Tibial nerve (tissue), 4 donors: ENCODE results near the gene TBL1XR1. TPM values are rescaled to one million over a fixed set of nuclear protein-coding genes. Genes with fewer than 3 reads are reported as not detected.

ENCODE experiments used
- DNase-seq, 2 donors: peaks; one replicate each; pipeline ENCODE4 v3.0.0-alpha.2; 2019; ENCODE audit warnings: low spot score in 2 of 2
- H3K27ac ChIP-seq, 4 donors: fragments of 200-600 bp; sonication (generic) in 3 of 4; one replicate each; pipeline ENCODE4 v1.5.1; 2017 to 2019; ENCODE audit warnings: mild to moderate bottlenecking in 1 of 4
- H3K27me3 ChIP-seq, 2 donors: fragments of 200-600 bp; sonication (generic) in 1 of 2; one replicate each; pipeline versions ENCODE4 v1.5.1 to v1.6.0; 2017 to 2019
- H3K36me3 ChIP-seq, 3 donors: fragments of 200-600 bp; sonication (generic); one replicate each; pipeline ENCODE4 v1.5.1; 2018 to 2019
- H3K4me1 ChIP-seq, 4 donors: fragments of 200-600 bp; sonication (generic) in 3 of 4; one replicate each; pipeline ENCODE4 v1.5.1; 2017 to 2019
- H3K4me3 ChIP-seq, 4 donors: fragments of 200-600 bp; sonication (generic) in 3 of 4; one replicate each; pipeline ENCODE4 v1.5.1; 2017 to 2019; ENCODE audit warnings: mild to moderate bottlenecking in 1 of 4, moderate library complexity in 1 of 4
- H3K9me3 ChIP-seq, 4 donors: fragments of 200-600 bp; sonication (generic) in 3 of 4; one replicate each; pipeline ENCODE4 v1.5.1; 2017 to 2019
- CTCF ChIP-seq, 5 experiments: fragments of 200-600 bp in 3 of 5; fragments of 450-650 bp in 2 of 5; sonication (generic) in 3 of 5; IDR thresholded peaks; one replicate each; pipeline ENCODE4 v1.5.1; 2016 to 2019; ENCODE audit warnings: antibody characterized with exemption in 5 of 5, mild to moderate bottlenecking in 3 of 5, moderate library complexity in 2 of 5
- EP300 ChIP-seq, 2 donors: sonication (generic); formaldehyde crosslinking; IDR thresholded peaks; one replicate each; pipeline ENCODE4 v1.6.1; 2017; ENCODE audit warnings: antibody characterized with exemption in 2 of 2, mild to moderate bottlenecking in 1 of 2
- POLR2A ChIP-seq, 2 donors: fragments of 450-650 bp; IDR thresholded peaks; one replicate each; pipeline ENCODE4 v1.6.1; 2017; ENCODE audit warnings: antibody characterized with exemption in 2 of 2, mild to moderate bottlenecking in 2 of 2, moderate library complexity in 2 of 2
- WGBS, 2 donors: methylation state at CpG; one replicate each; pipeline ENCODE4 v1.1.5; 2018; 5-methylcytosine and 5-hydroxymethylcytosine counted together
- total RNA-seq, 4 donors: library from RNA; depleted of rRNA; stranded (reverse); fragments of >200 nt; gene quantifications; one replicate each; pipeline ENCODE4 v1.1.0, GENCODE V29; 2016

TBL1XR1 gene
- total RNA-seq, 4 donors from 2014 or later: 57.1 to 66.3 (median 62.8) TPM

- no peak for DNase-seq
Measured at GRCh38 chr3:177060492-177060891, 136.8 kb downstream of the TBL1XR1 start.

GRCh38 chr3:177058648-177059047, 138.6 kb downstream of the TBL1XR1 start:
- Histone ChIP-seq H3K36me3 (no peaks in the 10 kb centered on the region), H3K4me3 (no peak overlapping the region), H3K4me1 (peaks cover 0 to 61% (median 7%) of the 10 kb centered on the region in 4 donors), H3K27me3 (no peaks in the 10 kb centered on the region), H3K27ac (no peak overlapping the region), H3K9me3 (no peaks in the 10 kb centered on the region)
- DNase-seq: no peak
- WGBS, 2 donors: 46 to 48% methylated on average over 2 of the region's 2 CpGs
- TF ChIP-seq EP300 (IDR thresholded peaks at IDR 0.05) (no peak), CTCF (IDR thresholded peaks at IDR 0.05) (no peak)

More at GRCh38 chr3:177060492-177060891, 136.8 kb downstream of the TBL1XR1 start:
- H3K36me3 ChIP-seq: no peaks in the 10 kb centered on the region
- no peaks in the 10 kb centered on the region for H3K9me3 ChIP-seq
- no peak for TF ChIP-seq POLR2A (IDR thresholded peaks at IDR 0.05)
- no peak for TF ChIP-seq CTCF (IDR thresholded peaks at IDR 0.05)
- no peak for TF ChIP-seq EP300 (IDR thresholded peaks at IDR 0.05)
- H3K27me3 ChIP-seq: no peaks in the 10 kb centered on the region
- H3K4me1 ChIP-seq: peaks cover 0 to 67% (median 5%) of the 10 kb centered on the region in 4 donors
- no peak overlapping the region for H3K4me3 ChIP-seq
- no peak overlapping the region for H3K27ac ChIP-seq
- WGBS, 2 donors: 92 to 94% methylated on average over 1 of the region's 1 CpG

- Histone ChIP-seq H3K4me3 (no peak overlapping the region), H3K27ac (no peak overlapping the region)
- TF ChIP-seq EP300 (IDR thresholded peaks at IDR 0.05): no peak
- TF ChIP-seq POLR2A (IDR thresholded peaks at IDR 0.05): no peak
- TF ChIP-seq CTCF (IDR thresholded peaks at IDR 0.05): no peak
Measured at GRCh38 chr3:177057768-177058167, 139.5 kb downstream of the TBL1XR1 start.

GRCh38 chr3:177056927-177057326, 140.4 kb downstream of the TBL1XR1 start:
- H3K27ac ChIP-seq: no peak overlapping the region
- no peaks in the 10 kb centered on the region for H3K36me3 ChIP-seq
- peaks cover 0 to 61% (median 7%) of the 10 kb centered on the region in 4 donors for H3K4me1 ChIP-seq
- H3K27me3 ChIP-seq: no peaks in the 10 kb centered on the region
- no peak overlapping the region for H3K4me3 ChIP-seq
- no peak for TF ChIP-seq CTCF (IDR thresholded peaks at IDR 0.05)
- TF ChIP-seq EP300 (IDR thresholded peaks at IDR 0.05): no peak
- no peak for TF ChIP-seq POLR2A (IDR thresholded peaks at IDR 0.05)
- no peak for DNase-seq
- 95 to 97% methylated on average over 3 of the region's 3 CpGs for WGBS, 2 donors
- H3K9me3 ChIP-seq: no peaks in the 10 kb centered on the region

More at GRCh38 chr3:177057768-177058167, 139.5 kb downstream of the TBL1XR1 start:
- no peaks in the 10 kb centered on the region for H3K27me3 ChIP-seq
- no peaks in the 10 kb centered on the region for H3K9me3 ChIP-seq
- peaks cover 0 to 63% (median 7%) of the 10 kb centered on the region in 4 donors for H3K4me1 ChIP-seq
- H3K36me3 ChIP-seq: no peaks in the 10 kb centered on the region
- 57 to 62% methylated on average over 4 of the region's 4 CpGs for WGBS, 2 donors
- no peak for DNase-seq

- Histone ChIP-seq H3K27me3 (no peaks in the 10 kb centered on the region), H3K36me3 (no peaks in the 10 kb centered on the region), H3K4me1 (peaks cover 0 to 59% (median 12%) of the 10 kb centered on the region in 4 donors), H3K4me3 (no peak overlapping the region), H3K9me3 (no peaks in the 10 kb centered on the region), H3K27ac (no peak overlapping the region)
- no peak for DNase-seq
- 65 to 71% methylated on average over 1 of the region's 1 CpG for WGBS, 2 donors
- no peak for TF ChIP-seq POLR2A (IDR thresholded peaks at IDR 0.05)
Measured at GRCh38 chr3:177055605-177056571, 141.4 kb downstream of the TBL1XR1 start.
